Esophagus muscularis mucosa (tissue), 4 donors: ENCODE data around the gene OLFML2B. TPM values are rescaled to one million over a fixed set of nuclear protein-coding genes. Genes with fewer than 3 reads are reported as not detected.
"Not testable (repeated sequence)": the region's sequence is repeated elsewhere in the genome, so short reads cannot be mapped to it uniquely, and the experiment has no call there.

Source experiments
- DNase-seq: peaks from one replicate; pipeline ENCODE4 v3.0.0-alpha.2; 2017; ENCODE audit errors: extremely low spot score
- H3K27ac ChIP-seq, 4 donors: fragments of 200-600 bp; sonication (generic); replicated peaks in 1 of 4; 1 replicate in 3 of 4; 2 replicates in 1 of 4; pipeline ENCODE4 v1.5.1; 2016 to 2019; ENCODE audit warnings: mild to moderate bottlenecking in 1 of 4
- H3K27me3 ChIP-seq, 4 donors: fragments of 200-600 bp; sonication (generic); one replicate each; pipeline versions ENCODE4 v1.5.1 to v1.6.0; 2016 to 2019
- H3K36me3 ChIP-seq, 4 donors: fragments of 200-600 bp; sonication (generic); one replicate each; pipeline ENCODE4 v1.5.1; 2016 to 2019
- H3K4me1 ChIP-seq, 4 donors: fragments of 200-600 bp; sonication (generic); one replicate each; pipeline ENCODE4 v1.5.1; 2016 to 2019
- H3K4me3 ChIP-seq, 4 donors: fragments of 200-600 bp; sonication (generic); 1 replicate in 2 of 4; 2 replicates in 2 of 4; pipeline ENCODE4 v1.5.1; 2016 to 2019; ENCODE audit warnings: mild to moderate bottlenecking in 4 of 4, moderate library complexity in 1 of 4
- H3K9me3 ChIP-seq, 4 donors: fragments of 200-600 bp; sonication (generic); 1 replicate in 3 of 4; 2 replicates in 1 of 4; pipeline ENCODE4 v1.5.1; 2016 to 2019
- EP300 ChIP-seq: sonication (generic); formaldehyde crosslinking; IDR thresholded peaks from one replicate; pipeline ENCODE4 v1.6.1; 2017; ENCODE audit warnings: antibody characterized with exemption
- POLR2A ChIP-seq: fragments of 450-650 bp; IDR thresholded peaks from one replicate; pipeline ENCODE4 v1.6.1; 2017; ENCODE audit warnings: antibody characterized with exemption, moderate library complexity, mild to moderate bottlenecking, low read depth
- POLR2AphosphoS5 ChIP-seq, 2 donors: sonication (generic); formaldehyde crosslinking; IDR thresholded peaks; one replicate each; pipeline ENCODE4 v1.6.1; 2017; ENCODE audit warnings: antibody characterized with exemption in 2 of 2
- WGBS: methylation state at CpG from one replicate; pipeline ENCODE4 v1.1.5; 2018; 5-methylcytosine and 5-hydroxymethylcytosine counted together
- intact Hi-C: fragments of 100-400 bp; cut with DNase I; formaldehyde crosslinking; loops from one replicate; pipeline ENCODE4 v1.15.1; 2023
- total RNA-seq, 4 donors: library from RNA; depleted of rRNA; stranded (reverse); fragments of >200 nt; gene quantifications; one replicate each; pipeline versions ENCODE4 v1.1.0 to v1.2.1, GENCODE V29; 2016
- TF ChIP-seq, protein P1 (sequence below), 3 experiments: fragments of 200-600 bp in 2 of 3; fragments of 450-650 bp in 1 of 3; sonication (generic) in 2 of 3; IDR thresholded peaks; one replicate each; pipeline ENCODE4 v1.5.1; 2017 to 2019; ENCODE audit warnings: antibody characterized with exemption in 3 of 3, mild to moderate bottlenecking in 2 of 3, moderate library complexity in 1 of 3

The OLFML2B gene
- total RNA-seq, 4 donors from 2014 or later: 1.2 to 6.7 (median 5.9) TPM

- TF ChIP-seq POLR2AphosphoS5 (IDR thresholded peaks at IDR 0.05) (peak in 1 of 2 donors; percentile 6), EP300 (no peak)
- Histone ChIP-seq H3K36me3 (no peaks in the 10 kb centered on the region), H3K4me1 (peaks cover 21 to 27% (median 24%) of the 10 kb centered on the region in 4 donors), H3K4me3 (peak within 1 kb of the TSS; percentile 73 to 93 (median 85)), H3K9me3 (no peaks in the 10 kb centered on the region), H3K27ac (peak within 1 kb of the TSS; percentile 49 to 71 (median 62)), H3K27me3 (peaks cover 0 to 37% (median 0%) of the 10 kb centered on the region in 4 donors)
- intact Hi-C loops: no loop called here
- peak; percentile 92 for DNase-seq
- under 1% methylated on average over 18 of the region's 95 CpGs for WGBS
Observed at GRCh38 chr1:162069334-162070093, 45.8 kb upstream of the OLFML2B start, which contains the start of gene NOS1AP. TSS of gene NOS1AP (plus strand) at chr1:162069691. CDS start at chr1:162070178, 487 bp downstream.

- TF ChIP-seq POLR2A (no peak), POLR2AphosphoS5 (IDR thresholded peaks at IDR 0.05) (no peak), EP300 (no peak)
- TF ChIP-seq, protein P1, sequence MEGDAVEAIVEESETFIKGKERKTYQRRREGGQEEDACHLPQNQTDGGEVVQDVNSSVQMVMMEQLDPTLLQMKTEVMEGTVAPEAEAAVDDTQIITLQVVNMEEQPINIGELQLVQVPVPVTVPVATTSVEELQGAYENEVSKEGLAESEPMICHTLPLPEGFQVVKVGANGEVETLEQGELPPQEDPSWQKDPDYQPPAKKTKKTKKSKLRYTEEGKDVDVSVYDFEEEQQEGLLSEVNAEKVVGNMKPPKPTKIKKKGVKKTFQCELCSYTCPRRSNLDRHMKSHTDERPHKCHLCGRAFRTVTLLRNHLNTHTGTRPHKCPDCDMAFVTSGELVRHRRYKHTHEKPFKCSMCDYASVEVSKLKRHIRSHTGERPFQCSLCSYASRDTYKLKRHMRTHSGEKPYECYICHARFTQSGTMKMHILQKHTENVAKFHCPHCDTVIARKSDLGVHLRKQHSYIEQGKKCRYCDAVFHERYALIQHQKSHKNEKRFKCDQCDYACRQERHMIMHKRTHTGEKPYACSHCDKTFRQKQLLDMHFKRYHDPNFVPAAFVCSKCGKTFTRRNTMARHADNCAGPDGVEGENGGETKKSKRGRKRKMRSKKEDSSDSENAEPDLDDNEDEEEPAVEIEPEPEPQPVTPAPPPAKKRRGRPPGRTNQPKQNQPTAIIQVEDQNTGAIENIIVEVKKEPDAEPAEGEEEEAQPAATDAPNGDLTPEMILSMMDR (IDR thresholded peaks at IDR 0.05): no peak
- intact Hi-C loops: no loop called here
- Histone ChIP-seq H3K27me3 (peaks cover 0 to 43% (median 0%) of the 10 kb centered on the region in 4 donors), H3K27ac (no peak overlapping the region), H3K4me3 (no peak overlapping the region), H3K4me1 (peaks cover 22 to 27% (median 25%) of the 10 kb centered on the region in 4 donors), H3K36me3 (no peaks in the 10 kb centered on the region), H3K9me3 (no peaks in the 10 kb centered on the region)
- WGBS: 95% methylated on average over 4 of the region's 4 CpGs
- no peak for DNase-seq
Observed at GRCh38 chr1:162068301-162068700, 44.6 kb upstream of the OLFML2B start.

DNA sequence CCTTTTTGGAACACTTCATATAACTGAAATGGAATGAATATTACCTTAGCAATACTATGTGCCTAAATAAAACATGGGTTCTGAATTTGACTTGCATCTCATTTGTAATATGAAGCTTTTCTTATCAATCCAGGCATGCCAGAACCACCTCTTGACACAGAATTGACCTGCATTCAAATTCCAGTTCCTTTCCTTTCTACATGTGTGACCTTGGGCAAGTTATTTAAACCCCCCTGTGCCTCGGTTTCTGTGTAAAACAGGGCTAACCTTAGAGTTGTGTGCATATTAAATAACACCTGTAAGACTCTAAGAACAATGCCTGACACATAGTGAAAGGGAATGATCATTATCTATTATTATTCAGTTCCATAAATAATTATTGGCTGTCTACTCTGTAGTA, 43.8 kb upstream of the OLFML2B start:
- Histone ChIP-seq H3K36me3 (no peaks in the 10 kb centered on the region), H3K4me3 (no peak overlapping the region), H3K4me1 (peaks cover 27 to 35% (median 31%) of the 10 kb centered on the region in 4 donors), H3K9me3 (no peaks in the 10 kb centered on the region), H3K27ac (no peak overlapping the region), H3K27me3 (peaks cover 0 to 43% (median 0%) of the 10 kb centered on the region in 4 donors)
- DNase-seq: peak; percentile 55
- intact Hi-C loops: no loop called here
- TF ChIP-seq POLR2A (no peak), EP300 (no peak), POLR2AphosphoS5 (IDR thresholded peaks at IDR 0.05) (no peak)
- TF ChIP-seq, protein P1 (IDR thresholded peaks at IDR 0.05): no peak
- 82% methylated on average over 1 of the region's 1 CpG for WGBS

DNA sequence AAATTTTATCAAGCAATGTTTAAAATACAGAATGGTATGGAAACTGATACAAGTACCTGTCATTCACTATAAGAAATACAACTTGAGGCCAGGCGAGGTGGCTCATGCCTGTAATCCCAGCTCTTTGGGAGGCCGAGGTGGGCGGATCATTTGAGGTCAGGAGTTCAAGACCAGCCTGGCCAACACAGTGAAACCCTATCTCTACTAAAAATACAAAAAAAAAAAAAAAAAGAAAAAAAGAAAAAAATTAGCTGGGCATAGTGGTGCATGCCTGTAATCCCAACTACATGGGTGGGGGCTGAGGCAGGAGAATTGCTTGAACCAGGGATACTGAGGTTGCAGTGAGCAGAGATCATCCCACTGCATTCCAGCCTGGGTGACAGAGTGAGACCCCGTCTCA, 43.2 kb upstream of the OLFML2B start:
- H3K9me3 ChIP-seq, intact Hi-C loops, H3K27ac ChIP-seq, H3K4me3 ChIP-seq, H3K36me3 ChIP-seq, DNase-seq: not testable (repeated sequence)
- peaks cover 27 to 37% (median 34%) of the 10 kb centered on the region in 4 donors for H3K4me1 ChIP-seq
- H3K27me3 ChIP-seq: peaks cover 0 to 43% (median 0%) of the 10 kb centered on the region in 4 donors
- WGBS: 88% methylated on average over 4 of the region's 4 CpGs

DNA sequence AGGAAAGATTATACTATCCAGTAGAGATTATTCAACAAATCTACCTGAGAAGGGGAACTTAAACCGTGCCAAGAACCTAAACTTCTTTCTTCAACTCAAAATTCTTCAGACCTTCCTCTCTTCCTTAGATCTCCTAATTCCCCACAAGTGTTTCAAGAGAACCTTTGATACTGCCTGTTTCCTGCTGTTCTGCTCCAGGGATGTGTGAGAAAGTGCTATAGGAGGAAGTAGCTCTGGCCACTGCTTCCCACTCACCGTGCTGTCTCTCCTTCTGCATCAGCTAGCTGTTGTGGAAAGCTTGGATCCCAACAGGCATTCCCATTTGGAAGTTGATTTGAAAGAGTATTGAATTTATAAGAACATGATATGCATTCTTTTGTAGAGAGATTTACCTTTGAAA, 41.3 kb upstream of the OLFML2B start:
- Histone ChIP-seq H3K9me3 (no peaks in the 10 kb centered on the region), H3K36me3 (no peaks in the 10 kb centered on the region), H3K27me3 (peaks cover 0 to 35% (median 0%) of the 10 kb centered on the region in 4 donors), H3K27ac (no peak overlapping the region), H3K4me1 (peaks cover 13 to 21% (median 20%) of the 10 kb centered on the region in 4 donors), H3K4me3 (no peak overlapping the region)
- peak; percentile 75 for DNase-seq
- no peak for TF ChIP-seq EP300
- TF ChIP-seq POLR2A: no peak
- TF ChIP-seq, protein P1 (IDR thresholded peaks at IDR 0.05): no peak
- TF ChIP-seq POLR2AphosphoS5 (IDR thresholded peaks at IDR 0.05): no peak
- intact Hi-C loops: no loop called here
- WGBS: 78% methylated on average over 2 of the region's 2 CpGs
